Fibroblast of mammary gland (primary cell): ENCODE results near the gene OPA3.
A peak's percentile ranks its signal among the peaks of the same experiment; 100 is the strongest.

ENCODE experiments used
- DNase-seq: peaks from one replicate; pipeline ENCODE4 v3.0.0-alpha.2; 2010; ENCODE audit warnings: low read depth
- H3K4me3 ChIP-seq: 2 replicates; pipeline ENCODE4 v1.5.1; 2011; ENCODE audit warnings: low read depth, mild to moderate bottlenecking, low read length, moderate library complexity; ENCODE audit not compliant: control insufficient read depth
- TF ChIP-seq, protein P1 (sequence below): conservative IDR thresholded peaks from 2 replicates; pipeline ENCODE4 v1.5.1; 2011; ENCODE audit warnings: low read depth, low read length, inconsistent platforms; ENCODE audit not compliant: control insufficient read depth, insufficient read depth

OPA3 gene

DNA sequence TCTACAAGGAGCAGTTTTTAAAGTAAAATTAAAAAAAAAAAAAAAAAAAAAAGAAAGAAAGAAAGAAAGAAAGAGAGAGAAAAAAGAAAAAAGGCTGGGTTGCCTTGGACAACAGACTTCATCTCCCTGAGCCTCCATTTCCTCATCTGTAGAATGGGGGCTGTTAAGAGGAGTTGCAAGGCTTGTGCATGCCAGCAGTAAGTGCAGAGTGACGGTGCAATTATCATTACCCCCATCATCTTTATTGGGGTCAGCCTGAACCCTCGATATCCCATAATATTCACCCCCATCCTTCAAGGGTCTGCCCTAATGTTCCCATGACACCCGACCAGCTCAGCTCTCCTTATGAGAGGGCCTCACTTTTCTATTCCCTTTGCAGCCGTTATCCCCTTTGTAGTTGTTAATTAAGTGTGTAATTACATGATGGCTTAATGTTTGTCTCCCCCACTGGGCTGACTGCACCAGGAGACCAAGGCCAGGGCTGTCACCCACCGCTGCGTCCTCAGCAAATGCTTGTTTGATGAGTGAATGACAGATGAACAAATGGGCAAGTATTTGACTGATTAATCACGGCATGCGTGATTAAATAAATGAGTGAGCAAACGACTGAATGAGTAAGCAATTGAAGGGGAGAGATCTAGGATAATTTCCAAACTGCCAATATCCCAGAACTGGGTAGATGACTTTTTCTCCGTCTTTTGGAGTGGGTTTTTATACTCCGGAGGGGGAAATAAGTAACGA lies 106.7 kb downstream of the OPA3 start:
- no peak for DNase-seq
- TF ChIP-seq, protein P1, sequence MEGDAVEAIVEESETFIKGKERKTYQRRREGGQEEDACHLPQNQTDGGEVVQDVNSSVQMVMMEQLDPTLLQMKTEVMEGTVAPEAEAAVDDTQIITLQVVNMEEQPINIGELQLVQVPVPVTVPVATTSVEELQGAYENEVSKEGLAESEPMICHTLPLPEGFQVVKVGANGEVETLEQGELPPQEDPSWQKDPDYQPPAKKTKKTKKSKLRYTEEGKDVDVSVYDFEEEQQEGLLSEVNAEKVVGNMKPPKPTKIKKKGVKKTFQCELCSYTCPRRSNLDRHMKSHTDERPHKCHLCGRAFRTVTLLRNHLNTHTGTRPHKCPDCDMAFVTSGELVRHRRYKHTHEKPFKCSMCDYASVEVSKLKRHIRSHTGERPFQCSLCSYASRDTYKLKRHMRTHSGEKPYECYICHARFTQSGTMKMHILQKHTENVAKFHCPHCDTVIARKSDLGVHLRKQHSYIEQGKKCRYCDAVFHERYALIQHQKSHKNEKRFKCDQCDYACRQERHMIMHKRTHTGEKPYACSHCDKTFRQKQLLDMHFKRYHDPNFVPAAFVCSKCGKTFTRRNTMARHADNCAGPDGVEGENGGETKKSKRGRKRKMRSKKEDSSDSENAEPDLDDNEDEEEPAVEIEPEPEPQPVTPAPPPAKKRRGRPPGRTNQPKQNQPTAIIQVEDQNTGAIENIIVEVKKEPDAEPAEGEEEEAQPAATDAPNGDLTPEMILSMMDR = no peak
- H3K4me3 ChIP-seq = peak overlapping the region; percentile 69
